Breast epithelium (tissue), 3 donors: ENCODE results near the gene SPIRE2.

Experiments
- CTCF ChIP-seq, 3 donors: fragments of 450-650 bp; IDR thresholded peaks; one replicate each; pipeline ENCODE4 v1.5.1; 2016 to 2017; ENCODE audit warnings: antibody characterized with exemption in 3 of 3, mild to moderate bottlenecking in 3 of 3, moderate library complexity in 3 of 3
- POLR2A ChIP-seq: fragments of 450-650 bp; IDR thresholded peaks from one replicate; pipeline ENCODE4 v1.6.1; 2016; ENCODE audit warnings: antibody characterized with exemption, mild to moderate bottlenecking, moderate library complexity
- POLR2AphosphoS5 ChIP-seq, 3 donors: sonication (generic); formaldehyde crosslinking; IDR thresholded peaks; one replicate each; pipeline ENCODE4 v1.6.1; 2017; ENCODE audit warnings: antibody characterized with exemption in 3 of 3

GRCh38 chr16:89793955-89794354, 34.3 kb upstream of the SPIRE2 start:
- no peak for TF ChIP-seq CTCF (IDR thresholded peaks at IDR 0.05)
- TF ChIP-seq POLR2A = no peak
- TF ChIP-seq POLR2AphosphoS5 (IDR thresholded peaks at IDR 0.05) = no peak
